ENCODE measurements around the gene SNUPN.

GRCh38 chr15:75644376-75644775 is 18.9 kb upstream of the SNUPN start:
- TF ChIP-seq JAZF1 (CRISPR knock-in tag; IDR thresholded peaks at IDR 0.05) (no peak), CREM (CRISPR knock-in tag; IDR thresholded peaks at IDR 0.05) (no peak), FOXK1 (CRISPR knock-in tag; IDR thresholded peaks at IDR 0.05) (no peak), TCF7 (CRISPR knock-in tag; IDR thresholded peaks at IDR 0.05; ENCODE audit: low read depth) (no peak), ELF4 (CRISPR knock-in tag; IDR thresholded peaks at IDR 0.05; ENCODE audit: low read depth) (no peak), ZNF121 (CRISPR knock-in tag; IDR thresholded peaks at IDR 0.05) (no peak)
- TF ChIP-seq, protein P1, sequence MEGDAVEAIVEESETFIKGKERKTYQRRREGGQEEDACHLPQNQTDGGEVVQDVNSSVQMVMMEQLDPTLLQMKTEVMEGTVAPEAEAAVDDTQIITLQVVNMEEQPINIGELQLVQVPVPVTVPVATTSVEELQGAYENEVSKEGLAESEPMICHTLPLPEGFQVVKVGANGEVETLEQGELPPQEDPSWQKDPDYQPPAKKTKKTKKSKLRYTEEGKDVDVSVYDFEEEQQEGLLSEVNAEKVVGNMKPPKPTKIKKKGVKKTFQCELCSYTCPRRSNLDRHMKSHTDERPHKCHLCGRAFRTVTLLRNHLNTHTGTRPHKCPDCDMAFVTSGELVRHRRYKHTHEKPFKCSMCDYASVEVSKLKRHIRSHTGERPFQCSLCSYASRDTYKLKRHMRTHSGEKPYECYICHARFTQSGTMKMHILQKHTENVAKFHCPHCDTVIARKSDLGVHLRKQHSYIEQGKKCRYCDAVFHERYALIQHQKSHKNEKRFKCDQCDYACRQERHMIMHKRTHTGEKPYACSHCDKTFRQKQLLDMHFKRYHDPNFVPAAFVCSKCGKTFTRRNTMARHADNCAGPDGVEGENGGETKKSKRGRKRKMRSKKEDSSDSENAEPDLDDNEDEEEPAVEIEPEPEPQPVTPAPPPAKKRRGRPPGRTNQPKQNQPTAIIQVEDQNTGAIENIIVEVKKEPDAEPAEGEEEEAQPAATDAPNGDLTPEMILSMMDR (IDR thresholded peaks at IDR 0.05), result no peak

Data from WTC11 (cell line).